H9 (cell line): Measurements from ENCODE around the gene TMTC2. TPM values are rescaled to one million over a fixed set of nuclear protein-coding genes. Genes with fewer than 3 reads are reported as not detected.

Experiments
- DNase-seq: peaks from one replicate; pipeline ENCODE4 v3.0.0-alpha.2; 2017
- H2AFZ ChIP-seq: one replicate; pipeline ENCODE4 v1.6.1; 2013; ENCODE audit warnings: mild to moderate bottlenecking, low read length, control low read depth, moderate library complexity
- H2AK5ac ChIP-seq: 2 replicates; pipeline ENCODE4 v1.6.1; 2013; ENCODE audit warnings: low read length, control low read depth, mixed read lengths; ENCODE audit not compliant: insufficient read length
- H2BK120ac ChIP-seq: one replicate; pipeline ENCODE4 v1.6.1; 2013; ENCODE audit warnings: low read depth, mild to moderate bottlenecking, low read length, control low read depth, inconsistent platforms; ENCODE audit not compliant: poor library complexity, severe bottlenecking
- H2BK12ac ChIP-seq: 2 replicates; pipeline ENCODE4 v1.6.1; 2013; ENCODE audit warnings: low read length, control low read depth, mixed read lengths, low read depth; ENCODE audit not compliant: insufficient read length
- H2BK15ac ChIP-seq: 2 replicates; pipeline ENCODE4 v1.6.1; 2013; ENCODE audit warnings: low read depth, low read length, control low read depth
- H2BK20ac ChIP-seq: one replicate; pipeline ENCODE4 v1.6.1; 2013; ENCODE audit warnings: low read depth, mild to moderate bottlenecking, low read length, control low read depth, inconsistent platforms; ENCODE audit not compliant: poor library complexity, severe bottlenecking
- H2BK5ac ChIP-seq: 2 replicates; pipeline ENCODE4 v1.6.1; 2013; ENCODE audit warnings: low read length, control low read depth, mixed read lengths; ENCODE audit not compliant: insufficient read length
- H3K14ac ChIP-seq: 2 replicates; pipeline ENCODE4 v1.6.1; 2013; ENCODE audit warnings: low read length, control low read depth; ENCODE audit not compliant: insufficient read depth
- H3K18ac ChIP-seq: 2 replicates; pipeline ENCODE4 v1.6.1; 2013; ENCODE audit warnings: low read depth, mild to moderate bottlenecking, mixed read lengths, low read length, control low read depth; ENCODE audit not compliant: insufficient read length
- H3K23ac ChIP-seq: 2 replicates; pipeline ENCODE4 v1.6.1; 2013; ENCODE audit warnings: low read length, control low read depth, mixed read lengths, low read depth; ENCODE audit not compliant: insufficient read length
- H3K23me2 ChIP-seq: 2 replicates; pipeline ENCODE4 v1.6.1; 2013; ENCODE audit warnings: low read depth, mild to moderate bottlenecking, mixed read lengths, low read length, control low read depth; ENCODE audit not compliant: insufficient read length, poor library complexity, severe bottlenecking
- H3K27ac ChIP-seq: 2 replicates; pipeline ENCODE4 v1.5.1; 2013; ENCODE audit warnings: low read length, control low read depth, mixed read lengths, low read depth; ENCODE audit not compliant: insufficient read length
- H3K27me3 ChIP-seq: 2 replicates; pipeline ENCODE4 v1.6.1; 2013; ENCODE audit warnings: low read length, control low read depth, inconsistent platforms; ENCODE audit not compliant: insufficient read depth
- H3K4ac ChIP-seq: 2 replicates; pipeline ENCODE4 v1.6.1; 2013; ENCODE audit warnings: low read depth, mild to moderate bottlenecking, control low read depth, inconsistent platforms, low read length, moderate library complexity
- H3K4me1 ChIP-seq: 2 replicates; pipeline ENCODE4 v1.6.1; 2013; ENCODE audit warnings: low read length, control low read depth, inconsistent platforms; ENCODE audit not compliant: insufficient read depth
- H3K4me2 ChIP-seq: 2 replicates; pipeline ENCODE4 v1.6.1; 2013; ENCODE audit warnings: low read length, control low read depth, mixed read lengths; ENCODE audit not compliant: insufficient read length, insufficient read depth
- H3K56ac ChIP-seq: 2 replicates; pipeline ENCODE4 v1.6.1; 2013; ENCODE audit warnings: low read depth, mild to moderate bottlenecking, mixed read lengths, low read length, control low read depth; ENCODE audit not compliant: insufficient read length
- H3K79me1 ChIP-seq: 2 replicates; pipeline ENCODE4 v1.6.1; 2013; ENCODE audit warnings: low read depth, mild to moderate bottlenecking, moderate library complexity, low read length, control low read depth, inconsistent platforms; ENCODE audit not compliant: insufficient read depth, poor library complexity, severe bottlenecking
- H3K79me2 ChIP-seq: 2 replicates; pipeline ENCODE4 v1.6.1; 2013; ENCODE audit warnings: low read length, control low read depth, inconsistent platforms; ENCODE audit not compliant: insufficient read depth
- H3K9ac ChIP-seq: 2 replicates; pipeline ENCODE4 v1.6.1; 2013; ENCODE audit warnings: low read length, control low read depth, mixed read lengths; ENCODE audit not compliant: insufficient read length; ENCODE audit errors: extremely low read depth
- H3K9me3 ChIP-seq: one replicate; pipeline ENCODE4 v1.6.1; 2013; ENCODE audit warnings: low read depth, low read length, inconsistent platforms; ENCODE audit not compliant: control insufficient read depth
- H3T11ph ChIP-seq: one replicate; pipeline ENCODE4 v1.6.1; 2013; ENCODE audit warnings: mild to moderate bottlenecking, low read length, control low read depth, inconsistent platforms
- H4K20me1 ChIP-seq: one replicate; pipeline ENCODE4 v1.6.1; 2013; ENCODE audit not compliant: control insufficient read depth, insufficient read length, insufficient read depth
- H4K5ac ChIP-seq: 2 replicates; pipeline ENCODE4 v1.6.1; 2013; ENCODE audit warnings: low read depth, mild to moderate bottlenecking, mixed read lengths, low read length, control low read depth; ENCODE audit not compliant: insufficient read length
- H4K8ac ChIP-seq: replicated peaks from 2 replicates; pipeline ENCODE4 v1.6.1; 2013; ENCODE audit warnings: low read length, control low read depth, mixed read lengths, low read depth; ENCODE audit not compliant: insufficient read length
- H4K91ac ChIP-seq: 2 replicates; pipeline ENCODE4 v1.6.1; 2013; ENCODE audit warnings: low read depth, mild to moderate bottlenecking, moderate library complexity, mixed read lengths, low read length, control low read depth; ENCODE audit not compliant: insufficient read length
- H3K27ac Mint-ChIP-seq, 3 experiments: 2 replicates in 2 of 3; 3 replicates in 1 of 3; pipeline ENCODE4 v1.8.0; 2020 to 2021; ENCODE audit warnings: mixed read lengths in 3 of 3, mild to moderate bottlenecking in 1 of 3, moderate library complexity in 1 of 3
- H3K27me3 Mint-ChIP-seq: 2 replicates; pipeline ENCODE4 v1.8.0; 2021; ENCODE audit warnings: low read depth, mild to moderate bottlenecking, moderate library complexity, mixed read lengths
- H3K36me3 Mint-ChIP-seq, 3 experiments: 2 replicates in 2 of 3; 3 replicates in 1 of 3; pipeline ENCODE4 v1.8.0; 2020 to 2021; ENCODE audit warnings: low read depth in 3 of 3, mixed read lengths in 3 of 3; ENCODE audit not compliant: insufficient read depth in 1 of 3
- H3K4me1 Mint-ChIP-seq, 2 experiments: 2 replicates each; pipeline ENCODE4 v1.8.0; 2020; ENCODE audit warnings: mixed read lengths in 2 of 2
- H3K4me3 Mint-ChIP-seq, 2 experiments: 2 replicates in 1 of 2; 3 replicates in 1 of 2; pipeline ENCODE4 v1.8.0; 2020 to 2021; ENCODE audit warnings: mild to moderate bottlenecking in 2 of 2, mixed read lengths in 2 of 2, moderate library complexity in 1 of 2
- H3K9me3 Mint-ChIP-seq, 2 experiments: 2 replicates in 1 of 2; 3 replicates in 1 of 2; pipeline ENCODE4 v1.8.0; 2020; ENCODE audit warnings: mild to moderate bottlenecking in 2 of 2, mixed read lengths in 2 of 2, moderate library complexity in 1 of 2
- WGBS: extraction: QIAGEN DNeasy Blood & Tissue Kit; methylation state at CpG from one replicate; pipeline ENCODE4 v1.1.7; 2013; ENCODE audit warnings: missing lambda C conversion rate, low lambda C conversion rate, mixed read lengths; ENCODE audit not compliant: insufficient read length; ENCODE audit errors: extremely low coverage; 5-methylcytosine and 5-hydroxymethylcytosine counted together
- total RNA-seq: library from RNA; stranded (reverse); gene quantifications from 2 replicates; pipeline ENCODE4 v1.2.1, GENCODE V29; 2021
- TF ChIP-seq, protein P1 (sequence below): fragments of 200-600 bp; sonication (generic); conservative IDR thresholded peaks from 3 replicates; pipeline ENCODE4 v1.8.0; 2021; ENCODE audit warnings: antibody characterized with exemption, mild to moderate bottlenecking

The TMTC2 gene
- total RNA-seq, 1 experiment from 2014 or later, result 3.1 TPM

DNA sequence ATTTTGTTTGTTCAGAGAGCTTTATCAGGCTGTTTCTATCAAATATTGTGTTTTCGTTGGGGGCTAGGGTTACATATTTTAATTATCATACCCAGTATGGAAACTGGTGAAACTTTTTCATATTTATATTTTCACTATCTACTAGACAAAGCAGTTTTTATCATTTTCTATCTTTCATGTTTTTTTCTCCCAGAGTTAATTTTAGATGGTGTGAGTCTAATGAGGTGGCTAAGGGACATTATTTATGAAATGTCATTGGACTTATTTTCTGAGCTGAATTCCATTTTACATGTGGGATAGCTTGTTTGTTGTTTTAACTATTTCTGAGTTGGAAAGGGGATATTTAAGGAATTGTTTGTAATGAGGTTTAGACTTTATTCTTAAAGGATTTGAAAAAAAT lies 100.3 kb downstream of the TMTC2 start:
- no peak overlapping the region for H2AFZ ChIP-seq
- no peak overlapping the region for H3K14ac ChIP-seq
- H2BK15ac ChIP-seq, result no peak overlapping the region
- H2BK5ac ChIP-seq, result no peak overlapping the region
- no peaks in the 10 kb centered on the region for H3K36me3 Mint-ChIP-seq
- H3K79me1 ChIP-seq, result no peaks in the 10 kb centered on the region
- no peaks in the 10 kb centered on the region for H3K9me3 Mint-ChIP-seq
- no peaks in the 10 kb centered on the region for H3K27me3 Mint-ChIP-seq
- H3K27ac ChIP-seq, result no peak overlapping the region
- no peak overlapping the region for H3K9ac ChIP-seq
- H2BK20ac ChIP-seq, result no peak overlapping the region
- H4K91ac ChIP-seq, result no peak overlapping the region
- WGBS, result no CpG with 5 or more reads among the region's 1 CpG
- H3K27me3 ChIP-seq, result no peaks in the 10 kb centered on the region
- H2AK5ac ChIP-seq, result no peak overlapping the region
- no peak overlapping the region for H3K4ac ChIP-seq
- H3K79me2 ChIP-seq, result no peaks in the 10 kb centered on the region
- H3K4me3 Mint-ChIP-seq, result no peak overlapping the region
- no peak overlapping the region for H3K4me2 ChIP-seq
- TF ChIP-seq, protein P1, sequence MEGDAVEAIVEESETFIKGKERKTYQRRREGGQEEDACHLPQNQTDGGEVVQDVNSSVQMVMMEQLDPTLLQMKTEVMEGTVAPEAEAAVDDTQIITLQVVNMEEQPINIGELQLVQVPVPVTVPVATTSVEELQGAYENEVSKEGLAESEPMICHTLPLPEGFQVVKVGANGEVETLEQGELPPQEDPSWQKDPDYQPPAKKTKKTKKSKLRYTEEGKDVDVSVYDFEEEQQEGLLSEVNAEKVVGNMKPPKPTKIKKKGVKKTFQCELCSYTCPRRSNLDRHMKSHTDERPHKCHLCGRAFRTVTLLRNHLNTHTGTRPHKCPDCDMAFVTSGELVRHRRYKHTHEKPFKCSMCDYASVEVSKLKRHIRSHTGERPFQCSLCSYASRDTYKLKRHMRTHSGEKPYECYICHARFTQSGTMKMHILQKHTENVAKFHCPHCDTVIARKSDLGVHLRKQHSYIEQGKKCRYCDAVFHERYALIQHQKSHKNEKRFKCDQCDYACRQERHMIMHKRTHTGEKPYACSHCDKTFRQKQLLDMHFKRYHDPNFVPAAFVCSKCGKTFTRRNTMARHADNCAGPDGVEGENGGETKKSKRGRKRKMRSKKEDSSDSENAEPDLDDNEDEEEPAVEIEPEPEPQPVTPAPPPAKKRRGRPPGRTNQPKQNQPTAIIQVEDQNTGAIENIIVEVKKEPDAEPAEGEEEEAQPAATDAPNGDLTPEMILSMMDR, result no peak
- H4K8ac ChIP-seq, result no peak overlapping the region
- no peak overlapping the region for H3K23ac ChIP-seq
- no peak overlapping the region for H3T11ph ChIP-seq
- H3K4me1 Mint-ChIP-seq, result peaks cover 35 to 48% of the 10 kb centered on the region in 2 experiments
- no peak for DNase-seq
- H2BK12ac ChIP-seq, result no peak overlapping the region
- H3K56ac ChIP-seq, result no peak overlapping the region
- H4K5ac ChIP-seq, result no peak overlapping the region
- H3K4me1 ChIP-seq, result no peaks in the 10 kb centered on the region
- peak overlapping the region in 1 of 3 experiments; percentile 33; a peak in 1 of 7 replicates for H3K27ac Mint-ChIP-seq
- no peak overlapping the region for H3K18ac ChIP-seq
- no peak overlapping the region for H2BK120ac ChIP-seq
- H3K9me3 ChIP-seq, result no peaks in the 10 kb centered on the region
- H3K23me2 ChIP-seq, result no peaks in the 10 kb centered on the region
- no peaks in the 10 kb centered on the region for H4K20me1 ChIP-seq
